Neural progenitor cell (in vitro differentiated cells): ENCODE measurements around the gene ZNRD2. TPM values are rescaled to one million over a fixed set of nuclear protein-coding genes. Genes with fewer than 3 reads are reported as not detected.
"Not testable (repeated sequence)": the region's sequence is repeated elsewhere in the genome, so short reads cannot be mapped to it uniquely, and the experiment has no call there.

Source experiments
- DNase-seq: peaks from one replicate; pipeline ENCODE4 v3.0.0-alpha.2; 2016; ENCODE audit warnings: low spot score
- H2AFZ ChIP-seq: fragments of 200-600 bp; sonication (generic); replicated peaks from 2 replicates; pipeline ENCODE4 v1.6.1; 2016; ENCODE audit warnings: antibody characterized with exemption
- H3F3A ChIP-seq: fragments of 200-600 bp; sonication (generic); 2 replicates; pipeline ENCODE4 v1.6.1; 2016; ENCODE audit warnings: antibody characterized with exemption, low read depth
- H3K27ac ChIP-seq: fragments of 200-600 bp; sonication (generic); 2 replicates; pipeline ENCODE4 v1.5.1; 2016; ENCODE audit warnings: mild to moderate bottlenecking
- H3K27me3 ChIP-seq: fragments of 200-600 bp; sonication (generic); 2 replicates; pipeline ENCODE4 v1.6.1; 2016; ENCODE audit warnings: mild to moderate bottlenecking, moderate library complexity
- H3K36me3 ChIP-seq: fragments of 200-600 bp; sonication (generic); 2 replicates; pipeline ENCODE4 v1.5.1; 2016
- H3K4me1 ChIP-seq: fragments of 200-600 bp; sonication (generic); 2 replicates; pipeline ENCODE4 v1.6.1; 2016; ENCODE audit warnings: mixed run types
- H3K4me2 ChIP-seq: fragments of 200-600 bp; sonication (generic); 2 replicates; pipeline ENCODE4 v1.6.1; 2016
- H3K4me3 ChIP-seq: fragments of 200-600 bp; sonication (generic); 2 replicates; pipeline ENCODE4 v1.5.1; 2016
- H3K79me2 ChIP-seq: fragments of 200-600 bp; sonication (generic); 2 replicates; pipeline ENCODE4 v1.6.1; 2016; ENCODE audit warnings: low read depth
- H3K9ac ChIP-seq: fragments of 200-600 bp; sonication (generic); 2 replicates; pipeline ENCODE4 v1.6.1; 2016
- H3K9me3 ChIP-seq: fragments of 200-600 bp; sonication (generic); 2 replicates; pipeline ENCODE4 v1.5.1; 2016; ENCODE audit warnings: low read depth
- H4K20me1 ChIP-seq: fragments of 200-600 bp; sonication (generic); 2 replicates; pipeline ENCODE4 v1.6.1; 2016; ENCODE audit warnings: low read depth
- H3K27ac Mint-ChIP-seq: 3 replicates; pipeline ENCODE4 v1.8.0; 2021; ENCODE audit warnings: mixed read lengths
- H3K27me3 Mint-ChIP-seq: 2 replicates; pipeline ENCODE4 v1.8.0; 2022; ENCODE audit warnings: low read depth, mild to moderate bottlenecking, inconsistent platforms, moderate library complexity, mixed read lengths; ENCODE audit not compliant: insufficient read depth
- H3K36me3 Mint-ChIP-seq: 3 replicates; pipeline ENCODE4 v1.8.0; 2021; ENCODE audit warnings: mixed read lengths
- H3K4me1 Mint-ChIP-seq: 3 replicates; pipeline ENCODE4 v1.8.0; 2021; ENCODE audit warnings: mixed read lengths
- H3K4me3 Mint-ChIP-seq: 3 replicates; pipeline ENCODE4 v1.8.0; 2021; ENCODE audit warnings: mild to moderate bottlenecking, moderate library complexity, mixed read lengths
- H3K9me3 Mint-ChIP-seq: 3 replicates; pipeline ENCODE4 v1.8.0; 2020; ENCODE audit warnings: mixed read lengths
- CTCF ChIP-seq: fragments of 200-600 bp; sonication (generic); IDR thresholded peaks from 2 replicates; pipeline ENCODE4 v1.5.1; 2017; ENCODE audit warnings: antibody characterized with exemption, mild to moderate bottlenecking
- EZH2 ChIP-seq: fragments of 200-600 bp; sonication (generic); IDR thresholded peaks from 2 replicates; pipeline ENCODE4 v1.6.1; 2017; ENCODE audit warnings: antibody characterized with exemption, mild to moderate bottlenecking, moderate library complexity
- EZH2phosphoT487 ChIP-seq: fragments of 200-600 bp; sonication (generic); IDR thresholded peaks from 2 replicates; pipeline ENCODE4 v1.6.1; 2017; ENCODE audit warnings: antibody characterized with exemption
- total RNA-seq: library from RNA; depleted of rRNA; stranded (reverse); fragments of >200 nt; gene quantifications from 2 replicates; pipeline ENCODE4 v1.2.3, GENCODE V29; 2015; ENCODE audit warnings: low replicate concordance

Gene ZNRD2
- total RNA-seq, 1 donor from 2014 or later = 15.5 TPM

GRCh38 chr11:65562020-65562419, 8.3 kb upstream of the ZNRD2 start:
- no peak for DNase-seq
- TF ChIP-seq CTCF (no peak), EZH2 (no peak), EZH2phosphoT487 (no peak)
- Histone ChIP-seq H3K4me2 (no peak overlapping the region), H3K9ac (no peak overlapping the region), H3K4me1 (peaks cover 27% of the 10 kb centered on the region), H3F3A (peaks cover 39% of the 10 kb centered on the region), H3K27me3 (peaks cover 29% of the 10 kb centered on the region), H3K79me2 (no peaks in the 10 kb centered on the region), H2AFZ (no peak overlapping the region), H3K27ac (no peak overlapping the region), H3K36me3 (no peaks in the 10 kb centered on the region), H3K9me3 (no peaks in the 10 kb centered on the region), H3K4me3 (no peak overlapping the region), H4K20me1 (no peaks in the 10 kb centered on the region)
- H3K27ac Mint-ChIP-seq = no peak overlapping the region
- peaks cover 41% of the 10 kb centered on the region for H3K4me1 Mint-ChIP-seq
- H3K9me3 Mint-ChIP-seq = no peaks in the 10 kb centered on the region
- H3K4me3 Mint-ChIP-seq = peak overlapping the region; percentile 46
- H3K27me3 Mint-ChIP-seq = peaks cover 10% of the 10 kb centered on the region
- no peaks in the 10 kb centered on the region for H3K36me3 Mint-ChIP-seq

- DNase-seq = no peak
- H3K4me3 Mint-ChIP-seq = peak overlapping the region; percentile 46
- no peak overlapping the region for H3K27ac Mint-ChIP-seq
- Histone ChIP-seq H3F3A (peaks cover 34% of the 10 kb centered on the region), H3K79me2 (peaks cover 1% of the 10 kb centered on the region), H4K20me1 (no peaks in the 10 kb centered on the region), H2AFZ (no peak overlapping the region), H3K27me3 (peaks cover 21% of the 10 kb centered on the region), H3K27ac (no peak overlapping the region), H3K4me1 (peaks cover 22% of the 10 kb centered on the region), H3K36me3 (no peaks in the 10 kb centered on the region), H3K9me3 (no peaks in the 10 kb centered on the region), H3K9ac (no peak overlapping the region), H3K4me2 (no peak overlapping the region), H3K4me3 (no peak overlapping the region)
- TF ChIP-seq EZH2phosphoT487 (no peak), EZH2 (no peak), CTCF (no peak)
- peaks cover 7% of the 10 kb centered on the region for H3K27me3 Mint-ChIP-seq
- H3K9me3 Mint-ChIP-seq = no peaks in the 10 kb centered on the region
- H3K36me3 Mint-ChIP-seq = no peaks in the 10 kb centered on the region
- H3K4me1 Mint-ChIP-seq = peaks cover 36% of the 10 kb centered on the region
These were observed 7.5 kb upstream of the ZNRD2 start for GRCh38 chr11:65562788-65563187.

GRCh38 chr11:65563601-65564000, 6.7 kb upstream of the ZNRD2 start:
- Histone ChIP-seq H3K4me3 (no peak overlapping the region), H3K79me2 (peaks cover 10% of the 10 kb centered on the region), H2AFZ (no peak overlapping the region), H3K27ac (no peak overlapping the region), H4K20me1 (no peaks in the 10 kb centered on the region), H3K27me3 (peaks cover 15% of the 10 kb centered on the region), H3K4me1 (peaks cover 21% of the 10 kb centered on the region), H3K9ac (no peak overlapping the region), H3F3A (peaks cover 36% of the 10 kb centered on the region), H3K4me2 (no peak overlapping the region), H3K36me3 (no peaks in the 10 kb centered on the region), H3K9me3 (no peaks in the 10 kb centered on the region)
- H3K4me3 Mint-ChIP-seq = no peak overlapping the region
- no peak for DNase-seq
- no peaks in the 10 kb centered on the region for H3K9me3 Mint-ChIP-seq
- peaks cover 9% of the 10 kb centered on the region for H3K27me3 Mint-ChIP-seq
- TF ChIP-seq EZH2 (no peak), CTCF (no peak)
- H3K27ac Mint-ChIP-seq = no peak overlapping the region
- peaks cover 41% of the 10 kb centered on the region for H3K4me1 Mint-ChIP-seq
- peaks cover 3% of the 10 kb centered on the region for H3K36me3 Mint-ChIP-seq

- Histone ChIP-seq H3F3A (peaks cover 40% of the 10 kb centered on the region), H3K4me1 (peaks cover 22% of the 10 kb centered on the region), H3K79me2 (peaks cover 17% of the 10 kb centered on the region)
- not testable (repeated sequence) for H3K9ac ChIP-seq, H3K9me3 Mint-ChIP-seq, H3K36me3 ChIP-seq, H3K9me3 ChIP-seq, H3K4me2 ChIP-seq, H3K27me3 Mint-ChIP-seq, H2AFZ ChIP-seq, H3K36me3 Mint-ChIP-seq, H3K4me3 ChIP-seq, H3K27ac ChIP-seq, DNase-seq, H3K4me3 Mint-ChIP-seq, H4K20me1 ChIP-seq, H3K27me3 ChIP-seq
- Mint-ChIP-seq H3K4me1 (peaks cover 40% of the 10 kb centered on the region), H3K27ac (peak overlapping the region; percentile 53)
These were observed 5.3 kb upstream of the ZNRD2 start for GRCh38 chr11:65564879-65565559.
